HL-60/S4 treated with retinoic acid at 250 ng/mL for 4 days and 3 days (cell line): ENCODE results near the gene MED16.

ENCODE experiments used
- in situ Hi-C: fragments of 300-500 bp; cut with MboI; formaldehyde crosslinking; loops from 2 replicates; pipeline ENCODE4 v1.7.0; 2022; ENCODE audit warnings: low sequenced_read_pairs

Gene MED16

GRCh38 chr19:892894-893689 lies at the start of gene MED16, which contains the start of gene RNU6-9:
MED16 (minus strand) TSS chr19:893187; CDS start chr19:891131, 2,056 bp downstream.
RNU6-9 (plus strand) TSS chr19:893484.
- in situ Hi-C loops: no loop called here

- in situ Hi-C loops: no loop called here
Observed at GRCh38 chr19:942133-942645, 49.2 kb upstream of the MED16 start.

- in situ Hi-C loops: no loop called here
Observed at GRCh38 chr19:941292-942132, 48.5 kb upstream of the MED16 start.

GRCh38 chr19:940591-941291 lies 47.8 kb upstream of the MED16 start:
- in situ Hi-C loops: no loop called here

- in situ Hi-C loops: no loop called here
Observed at GRCh38 chr19:939922-940321, 46.9 kb upstream of the MED16 start.

- in situ Hi-C loops: no loop called here
Observed at GRCh38 chr19:939439-939838, 46.5 kb upstream of the MED16 start.

- in situ Hi-C loops: no loop called here
Observed at GRCh38 chr19:938233-938923, 45.4 kb upstream of the MED16 start.

- in situ Hi-C loops: no loop called here
Observed at GRCh38 chr19:937259-937694, 44.3 kb upstream of the MED16 start.

- in situ Hi-C loops: no loop called here
Observed at GRCh38 chr19:936175-936546, 43.2 kb upstream of the MED16 start.

- in situ Hi-C loops: no loop called here
Observed at GRCh38 chr19:934865-935479, 42.0 kb upstream of the MED16 start.

GRCh38 chr19:934197-934840 lies 41.3 kb upstream of the MED16 start:
- in situ Hi-C loops: no loop called here

- in situ Hi-C loops: no loop called here
Observed at GRCh38 chr19:933553-933882, 40.5 kb upstream of the MED16 start.

- in situ Hi-C loops: no loop called here
Observed at GRCh38 chr19:932648-933552, 39.9 kb upstream of the MED16 start.

- in situ Hi-C loops: no loop called here
Observed at GRCh38 chr19:931860-932647, 39.1 kb upstream of the MED16 start.

- in situ Hi-C loops: no loop called here
Observed at GRCh38 chr19:929891-930258, 36.9 kb upstream of the MED16 start.

- in situ Hi-C loops: no loop called here
Observed at GRCh38 chr19:929203-929890, 36.4 kb upstream of the MED16 start.

GRCh38 chr19:928471-929202 lies 35.6 kb upstream of the MED16 start:
- in situ Hi-C loops: no loop called here
